Activated CD8-positive, alpha-beta T cell treated with anti-CD3 and anti-CD28 coated beads, Interleukin-2, amount 10 ng/mL, durations not matched to agents 7 days and 5 days (primary cell): Measurements from ENCODE around the gene ANKRD45. TPM values are rescaled to one million over a fixed set of nuclear protein-coding genes. Genes with fewer than 3 reads are reported as not detected.
"Not testable (repeated sequence)": the region's sequence is repeated elsewhere in the genome, so short reads cannot be mapped to it uniquely, and the experiment has no call there.

ENCODE experiments used
- ATAC-seq: fragments of 150-1000 bp; cut with Tn5 transposase; one replicate; pipeline ENCODE4 v1.10.0; 2021; ENCODE audit warnings: moderate library complexity
- CTCF ChIA-PET: fragments of 350-600 bp; sonication (Branson Sonifier 250); formaldehyde crosslinking; loops from one replicate; lab custom pipeline; 2021; ENCODE audit warnings: antibody characterized with exemption; lab: Charles Lee
- POLR2A ChIA-PET: fragments of 350-600 bp; sonication (Branson Sonifier 250); formaldehyde crosslinking; loops from one replicate; lab custom pipeline; 2021; ENCODE audit warnings: antibody characterized with exemption; lab: Charles Lee
- DNase-seq: peaks from one replicate; pipeline ENCODE4 v3.0.0-alpha.2; 2020
- H3K27ac Mint-ChIP-seq: one replicate; pipeline ENCODE4 v1.8.0; 2021; ENCODE audit warnings: mild to moderate bottlenecking, mixed read lengths
- H3K27me3 Mint-ChIP-seq: one replicate; pipeline ENCODE4 v1.8.0; 2021; ENCODE audit warnings: low read depth, mixed read lengths
- H3K36me3 Mint-ChIP-seq: one replicate; pipeline ENCODE4 v1.8.0; 2021; ENCODE audit warnings: low read depth, mixed read lengths
- H3K4me1 Mint-ChIP-seq: one replicate; pipeline ENCODE4 v1.8.0; 2021; ENCODE audit warnings: low read depth, mixed read lengths
- H3K4me3 Mint-ChIP-seq: one replicate; pipeline ENCODE4 v1.8.0; 2021; ENCODE audit warnings: mild to moderate bottlenecking, mixed read lengths
- H3K9me3 Mint-ChIP-seq: one replicate; pipeline ENCODE4 v1.8.0; 2022; ENCODE audit warnings: mixed read lengths; ENCODE audit not compliant: insufficient read depth
- total RNA-seq, 2 experiments: library from RNA; stranded (reverse); gene quantifications; one replicate each; pipeline ENCODE4 v1.2.3, GENCODE V29; 2021

ANKRD45 gene
- total RNA-seq, 2 experiments from 2014 or later = not detected

- CTCF ChIA-PET, H3K4me1 Mint-ChIP-seq: not testable (repeated sequence)
Measured at GRCh38 chr1:173563846-173564245, 105.8 kb downstream of the ANKRD45 start.

DNA sequence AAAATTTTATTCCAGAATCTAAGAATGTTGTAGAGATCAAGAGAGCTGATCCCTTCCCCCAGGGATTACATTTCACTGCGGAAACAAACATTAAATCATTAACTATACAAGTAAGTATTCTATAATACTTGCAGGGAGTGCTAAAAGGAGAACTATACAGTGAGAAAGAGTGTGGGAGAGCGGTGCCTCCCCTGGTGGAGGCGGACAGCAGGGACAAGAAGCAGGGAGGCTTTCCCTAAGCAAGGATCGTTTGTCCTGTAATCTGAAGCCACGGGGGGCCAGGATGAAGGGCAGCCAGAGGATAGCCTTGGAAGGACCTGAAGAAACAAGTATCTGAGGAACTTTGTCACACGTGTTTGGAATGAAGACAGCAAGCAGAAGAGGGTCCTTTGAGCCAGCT is 106.8 kb downstream of the ANKRD45 start:
- Mint-ChIP-seq H3K9me3 (peaks cover 19% of the 10 kb centered on the region), H3K27ac (no peak overlapping the region), H3K4me3 (no peak overlapping the region), H3K27me3 (peaks cover 4% of the 10 kb centered on the region), H3K36me3 (peaks cover 4% of the 10 kb centered on the region), H3K4me1 (peaks cover 6% of the 10 kb centered on the region)
- ChIA-PET CTCF (interaction anchor here (1.6 kb wide), 1 partner anchor 133 kb away, joined by 6 read pairs; no protein-coding TSS in a partner anchor), POLR2A (no interaction called here)
- ATAC-seq = no peak
- no peak for DNase-seq

More at GRCh38 chr1:173563846-173564245, 105.8 kb downstream of the ANKRD45 start:
- H3K36me3 Mint-ChIP-seq, H3K27me3 Mint-ChIP-seq, DNase-seq, ATAC-seq, POLR2A ChIA-PET, H3K27ac Mint-ChIP-seq, H3K4me3 Mint-ChIP-seq: not testable (repeated sequence)
- H3K9me3 Mint-ChIP-seq = peaks cover 24% of the 10 kb centered on the region

- CTCF ChIA-PET = interaction anchor here (1.2 kb wide), 1 partner anchor 21 kb away, joined by 3 read pairs; no protein-coding TSS in a partner anchor
- POLR2A ChIA-PET = no interaction called here
Measured at GRCh38 chr1:173561263-173561662, 108.4 kb downstream of the ANKRD45 start.

GRCh38 chr1:173560285-173560880 is 109.3 kb downstream of the ANKRD45 start:
- ATAC-seq = no peak
- H3K4me3 Mint-ChIP-seq = no peak overlapping the region
- H3K4me1 Mint-ChIP-seq = peaks cover 8% of the 10 kb centered on the region
- H3K27me3 Mint-ChIP-seq = no peaks in the 10 kb centered on the region
- no peaks in the 10 kb centered on the region for H3K36me3 Mint-ChIP-seq
- ChIA-PET POLR2A (interaction anchor here (0.6 to 0.8 kb wide), 2 partner anchors 155 to 953 kb away, joined by 3 read pairs; partner anchors contain the start of gene KLHL20), CTCF (interaction anchor here (1.2 kb wide), 1 partner anchor 21 kb away, joined by 3 read pairs; no protein-coding TSS in a partner anchor)
- no peak overlapping the region for H3K27ac Mint-ChIP-seq
- peaks cover 5% of the 10 kb centered on the region for H3K9me3 Mint-ChIP-seq
- no peak for DNase-seq

More at GRCh38 chr1:173561263-173561662, 108.4 kb downstream of the ANKRD45 start:
- Mint-ChIP-seq H3K4me3 (no peak overlapping the region), H3K4me1 (peaks cover 6% of the 10 kb centered on the region), H3K9me3 (peaks cover 7% of the 10 kb centered on the region), H3K36me3 (no peaks in the 10 kb centered on the region), H3K27ac (no peak overlapping the region), H3K27me3 (no peaks in the 10 kb centered on the region)
- DNase-seq (no peak), ATAC-seq (no peak)

Other genes starting within 250 kb of the ANKRD45 start
- 100 to 1,000 TPM; 144 to 155 TPM for gene PRDX6, start 192.5 kb downstream of the ANKRD45 start, total RNA-seq
- not detected for gene SLC9C2, start 66.8 kb downstream of the ANKRD45 start, total RNA-seq
- not detected for gene TEX50, start 34.5 kb downstream of the ANKRD45 start, total RNA-seq
- 10 to 100 TPM; 18.3 to 22.3 TPM for gene KLHL20, start 45.1 kb upstream of the ANKRD45 start, total RNA-seq
- 10 to 100 TPM; 32.7 to 35.7 TPM for gene DARS2, start 154.8 kb upstream of the ANKRD45 start, total RNA-seq
- 10 to 100 TPM; 35.5 to 39.2 TPM for gene CENPL, start 155.0 kb upstream of the ANKRD45 start, total RNA-seq
- 100 to 1,000 TPM; 356 to 367 TPM for gene GAS5, start 198.1 kb upstream of the ANKRD45 start, total RNA-seq
- 10 to 100 TPM in 1 of 2 experiments, 1 to 10 TPM in 1; 9.2 to 11.2 TPM for gene ZBTB37, start 198.5 kb upstream of the ANKRD45 start, total RNA-seq
- gene SERPINC1, start 247.5 kb upstream of the ANKRD45 start, total RNA-seq = not detected